GM12801 (cell line): ENCODE results near the gene WNK1.

ENCODE experiments used
- TF ChIP-seq, protein P1 (sequence below): IDR thresholded peaks from one replicate; pipeline ENCODE4 v1.5.1; 2011; ENCODE audit warnings: control low read depth; ENCODE audit not compliant: insufficient read length; ENCODE audit errors: extremely low read depth

The WNK1 gene

DNA sequence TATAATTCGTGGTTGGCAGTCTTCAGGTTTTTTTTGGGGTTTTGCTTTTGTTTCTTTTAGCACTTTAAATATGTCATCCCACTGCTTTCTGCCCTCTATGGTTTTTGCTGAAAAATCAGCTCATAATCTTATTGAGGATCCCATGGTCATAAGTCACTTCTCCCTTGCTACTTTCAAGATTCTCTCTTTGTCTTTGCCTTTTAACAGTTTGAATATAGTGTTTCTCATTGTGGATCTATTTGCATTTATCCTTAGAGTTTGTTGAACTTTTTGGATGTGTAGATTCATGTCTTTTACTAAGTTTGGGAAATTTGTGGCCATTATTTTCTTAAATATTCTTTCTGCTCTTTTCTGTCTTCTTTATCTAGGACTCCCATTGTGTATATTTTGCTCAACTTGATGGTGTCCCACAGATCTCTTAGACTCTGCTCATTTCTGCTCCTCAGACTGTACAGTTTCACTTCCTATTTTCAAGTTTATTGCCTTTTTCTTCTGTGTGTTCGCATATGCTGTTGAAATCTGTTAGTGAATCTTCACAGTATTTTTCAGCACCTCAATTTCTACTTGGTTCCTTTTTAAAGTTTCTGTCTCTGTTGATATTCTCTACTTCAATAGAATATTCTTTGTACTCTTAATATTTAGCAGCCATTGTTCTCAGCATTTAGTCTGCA lies 70.8 kb downstream of the WNK1 start:
- TF ChIP-seq, protein P1, sequence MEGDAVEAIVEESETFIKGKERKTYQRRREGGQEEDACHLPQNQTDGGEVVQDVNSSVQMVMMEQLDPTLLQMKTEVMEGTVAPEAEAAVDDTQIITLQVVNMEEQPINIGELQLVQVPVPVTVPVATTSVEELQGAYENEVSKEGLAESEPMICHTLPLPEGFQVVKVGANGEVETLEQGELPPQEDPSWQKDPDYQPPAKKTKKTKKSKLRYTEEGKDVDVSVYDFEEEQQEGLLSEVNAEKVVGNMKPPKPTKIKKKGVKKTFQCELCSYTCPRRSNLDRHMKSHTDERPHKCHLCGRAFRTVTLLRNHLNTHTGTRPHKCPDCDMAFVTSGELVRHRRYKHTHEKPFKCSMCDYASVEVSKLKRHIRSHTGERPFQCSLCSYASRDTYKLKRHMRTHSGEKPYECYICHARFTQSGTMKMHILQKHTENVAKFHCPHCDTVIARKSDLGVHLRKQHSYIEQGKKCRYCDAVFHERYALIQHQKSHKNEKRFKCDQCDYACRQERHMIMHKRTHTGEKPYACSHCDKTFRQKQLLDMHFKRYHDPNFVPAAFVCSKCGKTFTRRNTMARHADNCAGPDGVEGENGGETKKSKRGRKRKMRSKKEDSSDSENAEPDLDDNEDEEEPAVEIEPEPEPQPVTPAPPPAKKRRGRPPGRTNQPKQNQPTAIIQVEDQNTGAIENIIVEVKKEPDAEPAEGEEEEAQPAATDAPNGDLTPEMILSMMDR = no peak

DNA sequence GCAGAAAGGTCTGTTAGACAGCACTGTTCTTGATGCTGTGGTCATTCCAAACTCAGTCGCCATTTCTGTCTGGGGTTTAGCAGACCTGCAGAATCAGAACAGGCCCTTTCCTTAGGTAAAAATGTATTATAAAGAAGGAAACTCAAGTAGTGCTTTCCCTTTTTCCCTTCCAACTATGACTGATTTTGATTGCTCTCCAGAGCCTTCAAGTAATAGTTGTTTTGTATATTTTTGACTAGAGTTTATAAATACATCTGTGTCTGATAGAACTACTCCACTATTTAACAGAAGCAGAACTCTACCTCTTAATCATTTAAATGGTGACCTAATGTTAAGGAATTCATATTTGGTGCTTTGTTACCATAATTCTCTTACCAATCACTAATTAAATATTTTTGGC lies 74.0 kb downstream of the WNK1 start:
- TF ChIP-seq, protein P1 = no peak

DNA sequence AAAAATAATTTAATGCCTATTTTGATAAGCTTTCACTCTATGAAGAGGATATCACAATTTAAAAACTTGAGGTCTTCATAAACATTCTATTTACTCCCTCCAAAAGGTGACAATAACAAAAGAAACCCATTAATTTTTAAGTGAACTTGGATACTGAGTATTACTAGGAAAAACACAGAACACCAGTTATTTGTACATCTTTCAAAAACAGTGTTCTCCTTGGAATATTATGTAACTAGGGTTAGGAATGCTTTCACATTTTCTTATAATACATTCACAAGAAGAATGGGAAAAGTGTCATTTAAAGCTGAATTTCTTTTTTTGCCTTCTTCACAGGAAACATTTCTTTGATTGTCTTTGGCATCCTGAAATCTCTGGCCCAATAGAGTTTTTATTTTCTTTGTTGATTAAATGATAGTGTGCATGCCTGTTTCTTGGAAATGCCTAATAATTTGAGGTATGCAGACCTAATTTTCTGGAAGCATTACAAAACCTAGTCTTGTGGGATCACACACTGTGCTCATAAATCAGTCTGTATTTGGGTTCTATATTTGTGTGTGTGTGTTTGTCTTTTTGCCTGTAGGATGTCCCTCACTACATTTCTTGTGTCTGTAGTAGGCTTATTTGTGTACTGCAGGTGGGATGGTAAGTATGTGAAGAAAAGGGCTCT lies 76.5 kb downstream of the WNK1 start:
- TF ChIP-seq, protein P1 = no peak

DNA sequence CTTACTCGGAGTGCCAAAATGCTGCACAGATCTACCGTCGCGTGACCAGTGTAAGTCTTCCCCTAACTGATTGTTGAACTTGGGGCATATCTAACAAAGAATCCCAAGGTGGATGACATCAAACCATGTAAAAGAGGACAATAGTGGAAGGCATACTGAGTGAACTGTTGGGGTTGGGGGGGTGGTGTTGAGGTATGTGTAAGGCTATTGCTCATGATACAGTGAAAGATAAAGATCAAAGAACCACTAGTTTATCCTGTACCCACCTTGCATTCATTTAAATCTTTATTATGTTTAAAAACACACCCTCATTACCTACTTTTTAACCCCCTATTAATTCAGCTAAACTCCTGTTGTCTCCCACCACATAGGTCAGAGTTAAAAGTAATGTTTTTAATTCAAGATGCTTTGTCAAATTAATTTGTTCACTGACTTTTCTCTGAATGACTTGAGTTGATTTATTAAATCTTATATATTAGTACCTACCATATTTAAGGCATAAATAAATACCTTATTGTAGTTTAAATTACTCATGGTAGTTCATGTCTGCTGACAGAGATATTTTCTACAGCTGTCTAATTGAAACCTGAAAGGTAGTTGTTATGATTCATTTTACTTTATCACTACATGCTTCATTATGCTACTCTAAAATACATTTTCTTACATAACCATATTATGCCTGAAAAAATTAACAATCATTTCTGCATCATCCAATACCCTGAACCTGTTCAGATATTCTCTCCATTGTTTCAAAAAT lies 77.9 kb downstream of the WNK1 start:
- TF ChIP-seq, protein P1 = no peak

GRCh38 chr12:835754-836518 lies 83.6 kb downstream of the WNK1 start:
- TF ChIP-seq, protein P1 = no peak

DNA sequence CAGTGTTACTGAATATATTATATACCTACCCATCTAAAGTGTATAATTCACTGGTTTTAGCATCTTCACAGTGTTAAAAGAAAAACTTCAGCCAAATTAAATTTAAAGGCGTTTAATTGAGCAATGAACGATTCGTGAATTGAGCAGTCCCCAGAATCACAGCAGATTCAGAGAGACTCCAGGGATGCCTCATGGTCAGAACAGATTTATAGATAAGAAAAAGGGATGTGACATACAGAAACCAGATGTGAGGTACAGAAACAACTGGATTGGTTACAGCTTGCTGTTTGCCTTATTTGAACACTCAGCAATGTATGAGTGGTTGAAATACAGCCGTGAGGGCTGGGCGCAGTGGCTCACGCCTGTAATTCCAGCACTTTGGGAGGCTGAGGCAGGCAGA lies 84.6 kb downstream of the WNK1 start:
- TF ChIP-seq, protein P1 = no peak

GRCh38 chr12:837548-837947 lies 85.2 kb downstream of the WNK1 start:
- TF ChIP-seq, protein P1 = no peak
